T-helper 1 cell (primary cell): Measurements from ENCODE around the gene SEPTIN11.

Experiments used
- DNase-seq, 5 donors: peaks; one replicate each; pipeline ENCODE4 v3.0.0-alpha.2; 2012 to 2020
- total RNA-seq, 4 donors: gene quantifications; one replicate each; lab custom pipeline; 2026; lab: John Stamatoyannopoulos, UW

The SEPTIN11 gene
- total RNA-seq, result 29.6 to 56.4 (median 45.2) reads per million in 4 donors

DNA sequence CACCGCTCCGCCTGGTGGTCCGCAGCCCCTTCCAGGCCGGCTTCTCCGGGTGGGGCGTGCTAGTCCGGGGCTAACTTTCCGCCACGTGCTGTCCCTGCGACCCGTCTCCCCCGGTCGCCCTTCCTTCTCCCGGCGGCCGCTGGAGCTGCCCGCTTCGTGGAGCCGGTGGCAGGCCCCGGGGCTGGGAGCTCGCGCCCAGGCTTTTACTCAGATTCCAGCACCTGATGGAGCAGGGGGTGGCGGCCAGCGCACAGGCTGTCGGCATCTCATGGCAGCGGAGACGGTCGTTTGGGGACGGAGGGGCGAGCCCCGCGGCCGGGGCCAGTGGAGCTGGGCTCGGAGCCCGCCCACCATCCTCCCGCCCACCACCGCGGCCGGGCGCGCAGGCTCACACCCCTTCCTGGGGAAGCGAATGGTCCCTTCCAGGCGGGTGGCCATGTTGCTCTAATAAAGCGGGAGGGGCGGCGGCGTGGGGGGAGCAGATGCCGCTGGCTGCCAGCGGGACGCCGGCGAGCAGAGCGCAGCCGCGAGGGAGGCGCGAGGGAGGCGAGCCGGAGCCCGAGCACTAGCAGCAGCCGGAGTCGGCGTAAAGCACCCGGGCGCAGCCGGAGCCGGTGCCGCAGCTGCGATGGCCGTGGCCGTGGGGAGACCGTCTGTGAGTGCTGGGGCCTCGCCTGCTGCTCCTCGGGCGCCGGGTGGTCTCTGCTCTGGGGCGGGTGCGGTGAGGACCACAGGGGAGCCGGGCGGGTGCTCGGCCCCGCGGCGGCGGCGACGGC is at the start of gene SEPTIN11:
Gene SEPTIN11, plus strand, starts transcription at position 477 of the 776 bp plus-strand sequence. Its CDS starts 152 bp downstream, at position 629.
- DNase-seq, result peak; percentile 69 to 84 (median 79)

DNA sequence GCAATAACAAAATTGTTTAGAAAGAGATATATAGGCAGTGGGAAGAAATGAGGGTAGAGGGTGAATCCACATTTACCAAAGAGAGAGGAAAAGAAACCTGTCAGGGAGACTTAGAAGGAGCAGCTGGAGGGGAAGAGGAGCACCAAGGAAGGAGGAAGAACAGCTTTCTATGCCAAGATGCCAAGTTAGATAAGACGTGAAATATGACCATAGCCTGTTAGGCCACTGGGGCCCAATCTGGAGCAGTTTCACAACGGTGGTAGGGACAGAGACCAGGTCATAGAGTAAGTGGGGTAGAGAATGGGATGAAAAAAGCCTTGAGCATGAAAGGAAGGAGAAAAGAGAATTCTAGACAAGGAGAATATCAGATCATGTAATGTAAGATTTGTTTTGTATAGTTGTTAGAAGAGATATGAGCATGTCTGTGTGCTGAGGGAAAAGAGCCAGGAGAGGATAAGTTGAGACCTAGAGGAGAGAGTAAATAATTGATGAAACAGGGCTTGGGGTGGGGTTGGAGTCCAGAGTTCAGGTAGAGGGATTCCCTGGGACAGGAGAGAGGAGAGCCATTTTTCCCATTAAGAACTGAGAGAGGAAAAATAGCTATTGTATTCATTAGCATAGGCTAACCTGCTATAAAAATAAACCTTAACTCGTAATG is 47.2 kb upstream of the SEPTIN11 start:
- DNase-seq, result no peak

- DNase-seq, result no peak
Measured at GRCh38 chr4:76904646-76905190, 44.8 kb upstream of the SEPTIN11 start.

- DNase-seq, result no peak
Measured at GRCh38 chr4:76905521-76905920, 44.0 kb upstream of the SEPTIN11 start.

- no peak for DNase-seq
Measured at GRCh38 chr4:76909711-76910110, 39.8 kb upstream of the SEPTIN11 start.

GRCh38 chr4:76920715-76921114 is 28.8 kb upstream of the SEPTIN11 start:
- DNase-seq, result no peak

DNA sequence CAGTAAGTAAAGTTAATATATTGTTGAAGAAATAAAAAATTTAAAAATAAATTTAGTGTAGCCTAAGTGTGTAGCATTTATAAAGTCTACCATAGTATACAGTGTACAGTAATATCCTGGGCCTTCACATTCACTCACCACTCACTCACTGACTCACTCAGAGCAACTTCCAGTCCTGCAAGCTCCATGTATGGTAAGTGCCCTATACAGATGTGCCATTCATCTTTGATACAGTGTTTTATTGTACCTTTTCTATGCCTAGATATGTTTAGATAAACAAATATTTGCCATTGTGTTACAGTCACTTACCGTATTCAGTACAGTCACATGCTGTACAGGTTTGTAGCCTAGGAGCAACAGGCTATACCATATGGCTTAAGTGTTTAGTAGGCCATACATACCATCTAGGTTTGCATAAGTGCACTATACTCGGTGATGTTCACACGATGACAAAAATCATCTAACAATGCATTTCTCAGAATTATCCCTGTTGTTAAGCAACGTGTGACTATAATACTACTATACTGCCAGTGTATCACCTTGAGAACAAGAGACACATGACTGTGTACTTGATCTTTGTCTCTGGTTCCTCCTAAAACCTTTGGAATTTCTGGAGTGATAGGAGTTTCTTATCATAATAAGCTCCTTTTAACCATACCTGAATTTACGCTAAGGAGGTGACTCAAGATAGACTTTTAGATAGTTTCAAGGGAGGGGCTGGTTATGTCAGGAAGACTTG is 25.8 kb upstream of the SEPTIN11 start:
- DNase-seq, result no peak

DNA sequence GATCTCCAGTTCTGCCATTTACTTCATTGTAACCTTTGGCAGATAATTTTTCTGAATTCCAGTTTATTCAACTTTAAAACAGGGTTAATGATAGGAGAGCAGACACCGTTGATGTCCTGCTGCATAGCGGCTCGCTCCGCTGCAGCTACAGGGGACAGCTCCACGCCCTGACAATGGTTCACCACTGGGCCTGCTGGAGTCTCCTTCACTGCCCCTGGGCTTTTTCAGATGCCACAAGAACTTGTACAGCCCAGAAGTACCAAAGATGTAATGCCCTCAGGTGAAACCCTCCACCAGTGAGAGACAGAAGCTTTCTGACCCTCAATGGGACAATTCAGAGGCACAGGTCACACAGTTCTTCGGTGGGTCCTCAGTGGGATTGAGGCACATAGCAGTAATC is 22.7 kb upstream of the SEPTIN11 start:
- no peak for DNase-seq

DNA sequence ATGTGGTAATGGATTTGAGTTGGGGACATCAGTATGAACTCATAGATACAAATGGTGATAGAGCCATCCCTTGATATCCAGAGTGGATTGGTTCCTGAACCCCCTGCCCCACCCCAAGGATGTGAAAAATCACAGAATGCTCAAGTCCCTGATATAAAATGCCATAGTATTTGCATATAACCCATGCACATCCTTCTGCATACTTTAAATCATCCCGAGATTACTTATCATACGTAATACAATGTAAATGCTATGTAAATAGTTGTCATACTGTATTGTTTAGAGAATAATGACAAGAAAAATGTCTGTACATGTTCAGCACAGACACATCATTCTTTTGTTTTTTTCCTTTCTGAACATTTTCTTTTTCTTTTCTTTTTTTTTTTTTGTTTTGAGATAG is 18.9 kb upstream of the SEPTIN11 start:
- DNase-seq, result no peak

DNA sequence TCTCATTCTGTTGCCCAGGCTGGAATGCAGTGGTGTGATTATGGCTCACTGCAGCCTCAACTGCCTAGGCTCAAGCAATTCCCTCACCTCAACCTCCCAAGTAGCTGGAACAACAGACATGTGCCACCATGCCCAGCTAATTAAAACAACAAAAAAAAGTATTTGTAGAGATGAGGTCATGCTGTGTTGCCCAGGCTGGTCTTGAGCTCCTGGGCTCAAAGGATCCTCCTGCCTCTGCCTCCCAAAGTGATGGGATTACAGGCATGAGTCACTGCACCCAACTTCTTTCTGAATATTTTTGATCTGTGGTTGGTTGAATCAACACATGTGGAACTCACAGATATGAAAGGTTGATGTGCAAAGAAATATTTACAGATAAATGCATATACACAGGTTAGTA is 18.5 kb upstream of the SEPTIN11 start:
- no peak for DNase-seq

DNA sequence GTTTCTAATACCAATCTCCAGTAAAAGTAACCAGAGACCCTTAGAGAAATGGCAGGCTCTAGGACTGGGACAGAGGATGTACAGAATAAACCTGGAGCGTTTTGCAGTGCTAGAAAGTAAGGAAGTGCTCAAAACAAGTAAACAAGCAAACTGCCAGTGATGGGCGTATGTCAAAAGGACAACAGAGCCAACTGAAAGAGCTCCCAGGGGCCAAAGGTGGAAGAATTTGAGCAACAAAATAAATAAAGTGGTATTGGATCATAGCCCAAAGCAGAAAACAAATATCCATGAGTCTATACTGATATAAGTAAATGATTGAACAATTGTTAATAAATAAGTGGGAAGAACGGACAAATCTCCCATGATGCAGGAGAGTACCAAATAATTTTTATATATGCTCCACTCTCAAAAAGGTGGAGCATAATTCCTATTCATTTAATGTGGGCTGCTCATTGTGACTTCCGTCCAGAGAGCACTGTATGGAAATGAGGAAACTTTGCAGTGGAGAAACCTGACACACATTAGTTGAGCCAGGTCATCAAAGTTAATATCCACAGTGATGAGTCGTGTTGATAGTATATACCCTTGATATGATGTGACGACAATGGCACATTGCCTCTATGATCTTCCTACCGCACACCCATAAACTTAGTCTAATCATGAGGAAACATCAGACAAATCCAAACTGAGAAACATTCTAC is 17.8 kb upstream of the SEPTIN11 start:
- no peak for DNase-seq

DNA sequence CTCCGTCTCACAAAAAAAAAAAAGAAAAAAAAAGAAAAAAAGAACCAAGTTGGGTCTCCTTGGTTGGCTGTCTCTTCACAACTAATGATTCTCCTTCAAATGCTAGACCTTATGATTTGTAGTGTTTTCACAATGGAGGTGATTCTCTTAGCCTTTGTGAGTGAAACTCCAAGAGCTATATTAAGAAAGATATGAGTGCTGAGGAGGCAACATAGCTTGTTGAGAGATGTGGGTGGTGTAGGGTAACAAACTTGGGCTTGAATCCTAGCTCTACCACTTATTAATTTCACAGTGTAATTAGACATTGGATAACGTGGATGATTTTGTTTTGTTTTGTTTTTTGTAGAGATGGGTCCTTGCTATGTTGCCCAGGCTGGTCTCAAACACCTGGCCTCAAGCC is 10.4 kb upstream of the SEPTIN11 start:
- DNase-seq, result no peak

DNA sequence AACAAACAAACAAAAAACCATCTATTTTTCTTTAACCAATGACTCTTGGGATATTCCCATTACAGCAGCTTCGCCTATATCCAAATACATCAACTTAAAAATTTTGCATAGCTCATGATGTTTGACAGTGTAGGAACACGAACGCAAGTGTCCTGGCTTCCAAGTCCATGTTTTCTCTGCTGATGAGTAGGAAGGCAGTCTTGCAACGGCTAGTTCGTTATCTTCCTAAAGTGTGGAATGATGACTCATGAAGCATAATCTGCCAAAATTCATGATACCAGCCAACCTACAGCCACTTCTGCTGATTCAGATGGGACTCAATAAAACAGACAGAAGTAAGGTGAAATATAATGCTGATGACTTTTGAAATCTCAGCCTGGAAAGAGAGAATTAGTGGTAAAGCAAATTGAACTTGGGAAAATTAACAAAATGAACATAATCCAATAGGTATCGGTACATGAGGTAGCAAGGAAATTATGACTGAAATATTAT is 6.4 kb upstream of the SEPTIN11 start:
- DNase-seq, result no peak

DNA sequence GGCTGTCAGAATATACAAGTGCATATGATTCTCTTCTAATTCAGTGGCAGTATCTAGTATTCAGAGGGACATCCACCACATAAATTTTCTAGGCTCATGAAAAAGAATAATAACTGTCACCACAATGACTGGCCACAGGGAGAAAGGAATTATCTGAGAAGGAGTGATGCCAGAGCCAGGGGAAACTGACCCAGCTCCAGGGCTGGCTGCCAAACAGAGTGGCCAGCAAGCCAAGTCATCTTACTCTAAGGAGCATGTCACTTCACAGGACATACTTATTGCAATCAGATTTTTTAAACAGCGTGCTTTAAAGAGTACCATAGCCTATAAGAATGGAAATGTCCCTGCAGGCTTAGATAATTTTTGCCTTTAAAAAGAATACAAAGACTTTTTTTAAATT is 5.8 kb upstream of the SEPTIN11 start:
- no peak for DNase-seq

GRCh38 chr4:76947369-76947768 is 2.2 kb upstream of the SEPTIN11 start:
- no peak for DNase-seq

GRCh38 chr4:76948443-76949275 is 893 bp upstream of the SEPTIN11 start:
- peak; percentile 40 to 68 (median 53) for DNase-seq

- DNase-seq, result peak; percentile 15 to 40 (median 35)
Measured at GRCh38 chr4:76950052-76950955, 752 bp downstream of the SEPTIN11 start.

DNA sequence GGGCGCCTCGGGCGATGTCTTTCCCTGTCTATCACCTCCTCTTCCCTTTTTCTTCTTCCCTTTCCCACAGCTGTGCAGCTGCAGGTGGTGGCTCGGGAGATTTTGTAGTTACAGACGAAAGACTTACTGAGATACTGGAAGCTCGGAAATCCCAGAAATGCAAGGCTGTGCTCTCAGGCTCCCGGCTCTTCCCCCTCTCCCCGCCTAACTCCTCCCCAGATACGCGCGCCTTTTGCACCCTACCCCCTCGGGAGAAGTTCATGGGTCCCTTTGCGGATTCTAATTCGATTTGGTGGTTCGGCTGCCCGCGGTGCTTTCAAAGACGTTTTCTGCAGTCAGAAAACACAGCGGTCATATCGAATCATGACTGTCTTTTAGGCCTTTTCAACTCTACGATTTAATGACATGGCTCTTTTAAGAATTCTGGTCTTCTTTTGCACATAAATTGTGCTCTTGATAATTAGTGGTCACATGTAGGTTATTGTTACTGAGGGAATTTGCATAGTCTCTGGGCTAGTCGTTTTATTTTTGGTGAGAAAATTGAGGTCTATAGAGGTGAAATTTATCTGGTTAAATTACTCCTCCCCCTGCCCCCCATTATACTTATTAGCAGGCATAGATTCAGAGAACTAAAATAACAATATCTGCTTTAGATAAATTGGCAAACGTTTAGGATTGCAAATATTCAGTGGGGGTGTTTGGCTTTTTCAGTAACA is 1.6 kb downstream of the SEPTIN11 start:
- no peak for DNase-seq

GRCh38 chr4:76951672-76952010 is 2.1 kb downstream of the SEPTIN11 start:
- no peak for DNase-seq

DNA sequence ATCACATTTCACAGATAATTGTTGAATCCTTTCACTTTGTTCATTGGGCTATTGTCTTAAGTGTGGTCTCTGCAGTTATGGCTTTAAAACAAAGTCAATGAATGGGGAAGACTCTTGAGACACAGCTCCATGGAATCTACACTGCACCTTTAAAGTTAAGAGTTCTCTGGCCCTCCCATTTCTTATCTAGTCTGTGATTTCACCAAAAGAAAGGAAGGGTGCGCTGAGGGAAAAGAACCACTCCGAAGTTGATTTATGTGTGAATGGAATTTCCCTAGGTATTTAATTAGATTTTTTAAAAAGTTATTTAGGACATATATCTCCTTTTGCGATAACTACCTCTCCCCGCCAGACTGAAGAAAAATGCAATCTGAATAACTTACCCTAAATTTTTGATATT is 2.5 kb downstream of the SEPTIN11 start:
- no peak for DNase-seq
